ENCODE data around the gene FBXW8.

DNA sequence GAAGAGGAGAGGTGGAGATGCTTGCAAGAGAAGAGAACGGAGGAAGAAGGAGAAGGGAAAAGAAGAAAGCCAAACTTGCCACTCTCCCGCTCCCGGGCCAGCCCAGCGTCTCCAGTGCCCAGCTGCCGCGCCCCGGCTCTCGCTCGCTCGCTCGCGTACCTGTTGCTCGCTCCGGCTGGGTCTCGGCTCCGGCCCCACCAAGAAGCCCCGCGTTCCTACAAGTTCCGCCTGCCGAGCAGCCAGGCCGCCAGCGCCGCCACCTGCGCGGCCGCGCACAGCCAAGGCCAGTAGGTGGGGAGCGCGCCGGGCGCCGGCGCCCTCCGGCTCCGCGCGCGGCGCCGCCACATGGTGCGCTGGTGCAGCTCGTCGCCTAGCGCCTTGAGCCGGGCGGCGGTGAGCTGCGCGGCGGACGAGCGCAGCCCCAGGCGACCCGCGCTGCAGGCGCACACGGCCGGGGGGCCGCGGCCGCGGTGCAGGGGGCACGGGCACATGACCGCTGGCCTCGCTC is 29.9 kb upstream of the FBXW8 start:
- no peak for TF ChIP-seq POLR2A (IDR thresholded peaks at IDR 0.05; ENCODE audit: low read length)
- no peak for TF ChIP-seq GATA1 (IDR thresholded peaks at IDR 0.05; ENCODE audit: low read depth, low read length)
